Measurements from ENCODE around the gene PUM1. TPM values are rescaled to one million over a fixed set of nuclear protein-coding genes. Genes with fewer than 3 reads are reported as not detected.
"Not testable (repeated sequence)": the region's sequence is repeated elsewhere in the genome, so short reads cannot be mapped to it uniquely, and the experiment has no call there.

PUM1 gene
- total RNA-seq, 2 donors from 2014 or later, result 70.4 to 97.9 TPM

DNA sequence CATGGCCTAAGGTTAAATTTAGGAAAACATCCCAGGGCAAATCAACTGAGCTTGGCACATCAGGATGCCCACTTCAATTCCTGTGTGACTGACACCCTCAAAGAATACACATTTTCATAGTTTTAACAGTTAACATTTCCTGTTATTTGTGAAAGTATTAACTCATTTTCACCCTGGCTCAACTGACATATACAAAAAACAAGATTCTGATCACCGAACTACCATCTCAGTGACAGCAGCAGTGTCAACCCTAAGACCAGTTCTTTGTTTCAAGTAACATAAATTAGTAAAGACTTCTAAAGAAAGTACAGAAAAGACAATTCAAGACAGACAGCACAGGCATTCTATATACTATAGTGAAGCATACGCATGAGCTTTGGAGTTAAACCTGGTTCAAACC, 88.0 kb downstream of the PUM1 start:
- DNase-seq (ENCODE audit: low spot score), result no peak
- TF ChIP-seq, protein P1, sequence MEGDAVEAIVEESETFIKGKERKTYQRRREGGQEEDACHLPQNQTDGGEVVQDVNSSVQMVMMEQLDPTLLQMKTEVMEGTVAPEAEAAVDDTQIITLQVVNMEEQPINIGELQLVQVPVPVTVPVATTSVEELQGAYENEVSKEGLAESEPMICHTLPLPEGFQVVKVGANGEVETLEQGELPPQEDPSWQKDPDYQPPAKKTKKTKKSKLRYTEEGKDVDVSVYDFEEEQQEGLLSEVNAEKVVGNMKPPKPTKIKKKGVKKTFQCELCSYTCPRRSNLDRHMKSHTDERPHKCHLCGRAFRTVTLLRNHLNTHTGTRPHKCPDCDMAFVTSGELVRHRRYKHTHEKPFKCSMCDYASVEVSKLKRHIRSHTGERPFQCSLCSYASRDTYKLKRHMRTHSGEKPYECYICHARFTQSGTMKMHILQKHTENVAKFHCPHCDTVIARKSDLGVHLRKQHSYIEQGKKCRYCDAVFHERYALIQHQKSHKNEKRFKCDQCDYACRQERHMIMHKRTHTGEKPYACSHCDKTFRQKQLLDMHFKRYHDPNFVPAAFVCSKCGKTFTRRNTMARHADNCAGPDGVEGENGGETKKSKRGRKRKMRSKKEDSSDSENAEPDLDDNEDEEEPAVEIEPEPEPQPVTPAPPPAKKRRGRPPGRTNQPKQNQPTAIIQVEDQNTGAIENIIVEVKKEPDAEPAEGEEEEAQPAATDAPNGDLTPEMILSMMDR (IDR thresholded peaks at IDR 0.05), result no peak
- H3K4me1 ChIP-seq (ENCODE audit: control insufficient read depth in 1 of 2, low read depth in 2 of 2), result peaks cover 21 to 41% of the 10 kb centered on the region in 2 donors
- H3K27ac ChIP-seq, result no peak overlapping the region
- no peaks in the 10 kb centered on the region for H3K9me3 ChIP-seq
- H3K27me3 ChIP-seq (replicated peaks; ENCODE audit: insufficient read depth), result no peaks in the 10 kb centered on the region
- peaks cover 12% of the 10 kb centered on the region for H3K36me3 ChIP-seq
- no peak overlapping the region for H3K4me3 ChIP-seq
- ATAC-seq (ENCODE audit: insufficient number of reproducible peaks, low FRiP score, low read depth), result no peak

DNA sequence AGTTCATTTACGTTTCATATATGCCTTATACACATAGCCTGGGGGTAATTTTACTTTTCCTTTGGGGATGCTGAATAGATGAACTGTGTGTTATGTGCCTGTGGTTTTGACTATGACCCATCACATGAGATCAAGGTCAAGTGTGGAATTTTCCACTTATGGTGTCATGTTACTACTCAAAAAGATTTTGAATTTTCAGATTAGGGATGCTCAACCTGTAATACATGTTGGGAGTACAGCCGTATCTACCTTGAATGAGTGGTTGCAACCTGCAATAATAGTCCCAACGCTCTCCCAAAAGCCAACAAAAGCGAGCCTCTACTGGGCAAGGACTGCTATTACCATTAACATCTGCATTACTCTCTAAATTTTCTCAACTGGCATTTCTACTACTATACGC, 88.4 kb downstream of the PUM1 start:
- DNase-seq (ENCODE audit: low spot score) (no peak), ATAC-seq (ENCODE audit: insufficient number of reproducible peaks, low FRiP score, low read depth) (no peak)
- peaks cover 17 to 37% of the 10 kb centered on the region in 2 donors for H3K4me1 ChIP-seq (ENCODE audit: control insufficient read depth in 1 of 2, low read depth in 2 of 2)
- H3K27ac ChIP-seq, result no peak overlapping the region
- TF ChIP-seq, protein P1 (IDR thresholded peaks at IDR 0.05), result no peak
- H3K27me3 ChIP-seq (replicated peaks; ENCODE audit: insufficient read depth), result no peaks in the 10 kb centered on the region
- no peaks in the 10 kb centered on the region for H3K9me3 ChIP-seq
- H3K36me3 ChIP-seq, result peaks cover 12% of the 10 kb centered on the region
- no peak overlapping the region for H3K4me3 ChIP-seq

DNA sequence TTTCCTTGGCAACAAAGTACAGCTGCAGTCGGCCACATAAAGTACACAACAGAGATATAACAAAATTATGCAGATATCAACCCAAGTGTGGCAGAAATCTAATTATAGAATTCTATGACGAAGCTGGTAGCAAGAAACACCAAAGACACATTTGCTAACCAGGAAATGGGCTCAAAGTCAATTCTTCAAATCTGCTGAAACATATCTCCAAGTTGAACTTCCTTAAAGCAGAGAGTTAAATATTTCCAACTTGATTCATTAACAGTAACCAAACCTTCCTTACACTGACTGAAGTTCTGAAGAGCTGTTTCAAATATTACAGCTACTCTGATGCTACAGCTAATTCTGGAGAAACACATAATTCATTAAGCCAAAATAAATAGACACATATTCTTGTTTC, 89.4 kb downstream of the PUM1 start:
- TF ChIP-seq, protein P1 (IDR thresholded peaks at IDR 0.05), result no peak
- Histone ChIP-seq H3K27ac (peak overlapping the region; percentile 13 to 33), H3K9me3 (no peaks in the 10 kb centered on the region), H3K4me1 (ENCODE audit: control insufficient read depth in 1 of 2, low read depth in 2 of 2) (peaks cover 17 to 32% of the 10 kb centered on the region in 2 donors), H3K36me3 (peaks cover 12% of the 10 kb centered on the region), H3K27me3 (replicated peaks; ENCODE audit: insufficient read depth) (no peaks in the 10 kb centered on the region), H3K4me3 (no peak overlapping the region)
- DNase-seq (ENCODE audit: low spot score) (no peak), ATAC-seq (ENCODE audit: insufficient number of reproducible peaks, low FRiP score, low read depth) (peak; percentile 43)

DNA sequence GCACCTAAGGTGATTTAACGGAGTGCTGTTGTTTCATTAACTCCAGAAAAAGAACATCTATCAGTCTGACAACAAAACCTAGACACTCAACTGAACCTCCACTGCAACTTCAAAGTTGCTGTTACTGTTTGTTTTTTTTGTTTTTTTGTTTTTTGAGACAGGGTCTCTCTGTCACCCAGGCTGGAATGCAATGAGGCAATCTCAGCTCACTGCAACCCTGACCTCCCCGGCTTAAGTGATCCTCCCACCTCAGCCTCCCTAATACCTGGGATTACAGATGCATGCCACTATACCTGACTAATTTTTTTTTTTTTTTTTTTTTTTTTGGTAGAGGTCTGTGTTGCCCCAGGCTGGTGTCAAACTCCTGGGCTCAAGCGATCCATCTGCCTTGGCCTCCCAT, 90.3 kb downstream of the PUM1 start:
- DNase-seq (ENCODE audit: low spot score), result no peak
- Histone ChIP-seq H3K27me3 (replicated peaks; ENCODE audit: insufficient read depth) (no peaks in the 10 kb centered on the region), H3K4me3 (no peak overlapping the region), H3K27ac (no peak overlapping the region), H3K9me3 (no peaks in the 10 kb centered on the region), H3K4me1 (ENCODE audit: control insufficient read depth in 1 of 2, low read depth in 2 of 2) (peaks cover 17 to 32% of the 10 kb centered on the region in 2 donors), H3K36me3 (peaks cover 16% of the 10 kb centered on the region)
- TF ChIP-seq, protein P1 (IDR thresholded peaks at IDR 0.05), result no peak
- no peak for ATAC-seq (ENCODE audit: insufficient number of reproducible peaks, low FRiP score, low read depth)

DNA sequence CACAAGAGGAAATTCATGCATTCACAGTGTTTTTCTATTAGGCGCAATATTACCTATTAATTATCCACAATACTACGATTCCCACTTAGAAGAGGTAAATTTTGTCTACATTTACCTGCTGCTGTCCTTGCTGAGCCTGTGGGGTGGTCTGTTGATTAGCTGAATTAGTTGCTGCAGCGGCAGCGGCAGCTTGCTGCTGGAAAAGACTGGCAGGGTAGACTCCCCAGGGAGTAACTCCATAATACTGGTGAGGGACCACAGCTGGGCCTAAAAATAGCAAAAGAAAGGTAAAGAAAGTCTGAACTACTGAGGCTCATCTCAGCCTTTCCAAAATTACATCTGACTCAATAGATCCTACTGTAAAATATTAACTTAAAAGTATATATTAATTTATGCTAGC, 91.0 kb downstream of the PUM1 start:
- TF ChIP-seq, protein P1 (IDR thresholded peaks at IDR 0.05), result no peak
- DNase-seq (ENCODE audit: low spot score), result no peak
- peaks cover 16% of the 10 kb centered on the region for H3K36me3 ChIP-seq
- no peaks in the 10 kb centered on the region for H3K27me3 ChIP-seq (replicated peaks; ENCODE audit: insufficient read depth)
- H3K4me3 ChIP-seq, result no peak overlapping the region
- no peak overlapping the region for H3K27ac ChIP-seq
- H3K9me3 ChIP-seq, result no peaks in the 10 kb centered on the region
- peaks cover 17 to 32% of the 10 kb centered on the region in 2 donors for H3K4me1 ChIP-seq (ENCODE audit: control insufficient read depth in 1 of 2, low read depth in 2 of 2)
- ATAC-seq (ENCODE audit: insufficient number of reproducible peaks, low FRiP score, low read depth), result no peak

DNA sequence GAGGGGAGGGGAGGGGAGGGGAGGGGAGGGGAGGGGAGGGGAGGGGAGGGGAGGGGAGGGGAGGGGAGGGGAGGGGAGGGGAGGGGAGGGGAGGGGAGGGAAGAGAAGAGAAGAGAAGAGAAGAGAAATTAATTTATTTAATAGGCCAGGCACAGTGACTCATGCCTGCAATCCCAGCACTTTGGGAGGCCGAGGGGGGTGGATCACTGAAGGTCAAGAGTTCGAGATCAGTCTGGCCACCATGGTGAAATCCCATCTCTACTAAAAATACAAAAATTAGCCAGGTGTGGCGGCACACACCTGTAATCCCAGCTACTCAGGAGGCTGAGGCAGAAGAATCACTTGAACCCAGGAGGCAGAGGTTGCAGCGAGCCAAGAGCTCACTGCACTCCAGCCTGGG, 93.2 kb downstream of the PUM1 start:
- not testable (repeated sequence) for H3K27me3 ChIP-seq (replicated peaks; ENCODE audit: insufficient read depth); H3K27ac ChIP-seq; H3K9me3 ChIP-seq; ATAC-seq (ENCODE audit: insufficient number of reproducible peaks, low FRiP score, low read depth); H3K36me3 ChIP-seq; DNase-seq (ENCODE audit: low spot score); H3K4me3 ChIP-seq
- peaks cover 16 to 28% of the 10 kb centered on the region in 2 donors for H3K4me1 ChIP-seq (ENCODE audit: control insufficient read depth in 1 of 2, low read depth in 2 of 2)
